RWPE1 (cell line): Measurements from ENCODE around the gene CADM4.

Experiments used
- CTCF ChIA-PET: fragments of 350-600 bp; sonication (Branson Sonifier 250); formaldehyde crosslinking; extraction: SDS; loops from one replicate; lab custom pipeline; 2021; lab: Yijun Ruan, JAX
- POLR2A ChIA-PET: fragments of 400-600 bp; formaldehyde crosslinking; extraction: SDS; loops from one replicate; lab custom pipeline; 2020; ENCODE audit warnings: antibody characterized with exemption; ENCODE audit not compliant: low non-redundant PET; lab: Yijun Ruan, JAX
- DNase-seq: peaks from one replicate; pipeline ENCODE4 v3.0.0; 2012; ENCODE audit warnings: low spot score
- H3K27ac ChIP-seq: fragments of 450-650 bp; 2 replicates; pipeline ENCODE4 v1.5.1; 2017
- CTCF ChIP-seq: fragments of 450-650 bp; conservative IDR thresholded peaks from 2 replicates; pipeline ENCODE4 v1.5.1; 2017; ENCODE audit warnings: low read depth, mild to moderate bottlenecking

The CADM4 gene

DNA sequence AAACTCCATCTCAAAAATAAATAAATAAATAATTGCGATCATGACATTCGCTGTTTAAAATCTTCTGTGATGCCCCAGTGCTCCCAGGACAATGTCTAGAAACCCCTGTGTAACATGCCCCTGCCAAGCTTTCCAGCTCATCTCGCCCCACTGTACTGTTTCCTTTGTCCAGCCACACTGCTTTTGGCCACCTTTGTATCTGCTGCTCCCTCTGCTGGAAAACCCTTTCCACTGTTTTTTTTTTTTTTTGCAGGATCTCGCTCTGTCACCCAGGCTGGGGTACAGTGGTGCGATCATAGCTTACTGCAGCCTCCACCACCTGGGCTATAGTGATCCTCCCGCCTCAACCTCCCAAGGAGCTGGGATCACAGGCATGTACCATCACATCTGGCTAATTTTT, 22.8 kb upstream of the CADM4 start:
- H3K27ac ChIP-seq = no peak overlapping the region
- ChIA-PET POLR2A (interaction anchor here (0.7 kb wide), 1 partner anchor 135 kb away, joined by 3 read pairs; no protein-coding TSS in a partner anchor), CTCF (interaction anchor here (0.6 kb wide), 1 partner anchor 10 kb away, joined by 3 read pairs; no protein-coding TSS in a partner anchor)
- TF ChIP-seq CTCF = 0 out of 2 replicates have a peak, but pooled peaks have one; percentile 9
- DNase-seq = no peak

DNA sequence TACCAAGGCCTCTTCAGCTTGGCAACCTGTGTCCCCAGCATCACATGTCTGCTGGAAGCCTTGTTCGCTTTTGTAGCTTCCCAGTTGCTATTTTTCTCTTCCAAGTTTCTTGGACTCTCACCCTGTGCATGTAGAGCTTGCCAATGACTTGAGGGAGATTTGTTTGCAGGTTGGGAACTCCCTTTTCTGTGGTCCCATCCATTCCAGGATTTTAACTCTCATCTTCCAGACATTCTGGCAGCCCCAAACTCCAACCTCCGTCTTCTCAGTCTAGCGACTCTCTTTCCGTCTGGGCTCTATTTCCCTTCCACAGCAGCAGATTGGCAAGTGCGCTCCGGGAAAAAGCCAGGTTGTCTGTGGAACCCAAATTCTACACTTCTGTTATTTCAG, 21.3 kb upstream of the CADM4 start:
- H3K27ac ChIP-seq = no peak overlapping the region
- CTCF ChIA-PET = no interaction called here
- DNase-seq = no peak
- POLR2A ChIA-PET = no interaction called here
- TF ChIP-seq CTCF = no peak

DNA sequence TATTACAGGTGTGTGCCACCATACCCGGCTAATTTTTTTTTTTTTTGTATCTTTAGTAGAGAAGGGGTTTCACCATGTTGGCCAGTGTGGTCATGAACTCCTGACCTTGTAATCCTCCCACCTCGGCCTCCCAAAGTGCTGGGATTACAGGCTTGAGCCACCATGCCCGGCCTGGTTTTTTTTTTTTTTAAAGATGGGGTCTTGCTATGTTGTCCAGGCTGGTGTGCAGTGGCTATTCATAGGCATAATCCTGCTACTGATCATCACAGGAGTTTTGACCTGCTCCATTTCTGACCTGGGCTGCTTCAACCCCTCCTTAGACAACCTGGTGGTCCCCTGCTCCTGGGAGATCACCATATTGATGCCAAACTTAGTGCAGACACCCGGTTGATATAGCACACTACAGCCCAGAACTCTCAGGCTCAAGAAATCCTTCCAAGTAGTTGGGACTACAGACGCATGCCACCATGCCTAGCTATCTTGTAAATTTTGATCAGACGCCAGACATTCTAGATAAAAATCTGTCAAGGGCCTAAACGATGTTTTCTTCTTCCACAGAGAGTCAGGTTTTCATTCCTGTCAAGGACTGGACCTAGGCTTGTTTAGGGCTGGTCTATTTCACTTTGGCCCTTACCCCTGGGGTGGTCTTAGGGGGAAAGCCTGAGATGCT, 20.8 kb upstream of the CADM4 start:
- no peak for TF ChIP-seq CTCF
- no peak for DNase-seq
- POLR2A ChIA-PET = no interaction called here
- CTCF ChIA-PET = no interaction called here
- H3K27ac ChIP-seq = no peak overlapping the region

DNA sequence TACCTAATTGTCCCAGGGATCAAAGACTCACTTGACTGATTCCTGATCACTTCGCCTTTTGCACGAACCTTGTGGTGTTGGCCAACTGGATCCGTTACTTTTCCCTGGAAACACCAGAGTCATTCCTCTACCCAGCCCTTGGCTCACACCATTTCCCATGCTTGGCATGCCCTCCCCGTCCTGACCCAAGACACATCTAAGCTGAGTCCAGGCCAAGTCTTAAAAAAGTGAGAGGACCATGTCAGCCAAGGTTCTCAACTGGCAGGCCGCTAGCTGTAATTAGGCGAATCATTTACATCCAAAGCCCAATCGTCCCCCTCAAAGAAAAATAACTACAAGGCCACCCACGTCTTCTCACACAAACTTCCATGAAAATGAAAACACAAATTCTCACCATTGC, 18.8 kb upstream of the CADM4 start:
- ChIA-PET CTCF (interaction anchor here (0.8 kb wide), 1 partner anchor 61 kb away, joined by 3 read pairs; no protein-coding TSS in a partner anchor), POLR2A (no interaction called here)
- DNase-seq = no peak
- H3K27ac ChIP-seq = no peak overlapping the region
- TF ChIP-seq CTCF = no peak

DNA sequence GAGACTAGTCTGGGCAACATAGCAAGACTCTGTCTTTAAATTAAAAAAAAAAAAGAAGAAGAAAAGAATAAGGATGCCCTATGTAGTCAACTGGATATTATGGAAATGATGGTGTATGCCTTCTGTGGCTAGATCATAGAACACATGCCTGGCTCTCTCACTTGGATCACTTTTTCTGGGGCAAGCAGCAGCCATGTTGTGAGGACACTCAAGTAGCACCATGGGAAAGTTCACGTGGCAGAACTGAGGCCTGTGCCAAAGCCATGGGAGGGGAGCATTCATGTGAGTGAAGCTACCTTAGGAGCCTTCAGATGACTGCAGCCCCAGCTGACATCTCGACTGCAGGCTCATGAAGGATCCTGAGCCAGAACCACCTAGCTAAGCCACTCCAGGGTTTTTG, 18.4 kb upstream of the CADM4 start:
- no peak for DNase-seq
- TF ChIP-seq CTCF = no peak
- no peak overlapping the region for H3K27ac ChIP-seq
- POLR2A ChIA-PET = no interaction called here
- CTCF ChIA-PET = no interaction called here

DNA sequence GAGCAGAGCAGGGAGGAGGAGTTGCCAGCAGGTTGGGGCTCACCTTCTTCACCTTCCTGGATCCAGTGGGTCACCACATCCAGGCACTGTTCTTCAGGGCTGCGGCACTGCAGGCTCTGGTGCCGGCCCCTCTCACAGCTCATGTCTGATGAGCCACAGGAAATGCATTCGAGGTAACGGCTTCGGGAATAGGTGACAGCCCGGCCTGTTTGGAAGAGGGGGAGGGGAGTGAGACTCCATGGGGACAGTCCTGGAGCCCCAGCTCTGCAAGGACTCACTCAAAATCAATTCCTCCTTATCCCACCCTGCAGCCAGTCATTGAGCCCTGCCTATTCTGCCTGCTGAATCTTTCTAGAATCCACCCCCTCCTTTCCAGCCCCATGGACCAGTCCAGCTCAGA, 16.8 kb upstream of the CADM4 start:
- no peak for DNase-seq
- no peak for TF ChIP-seq CTCF
- no peak overlapping the region for H3K27ac ChIP-seq
- CTCF ChIA-PET = no interaction called here
- POLR2A ChIA-PET = no interaction called here
